K562 (cell line): ENCODE data around the gene PLCL2. TPM values are rescaled to one million over a fixed set of nuclear protein-coding genes. Genes with fewer than 3 reads are reported as not detected.
A peak's percentile ranks its signal among the peaks of the same experiment; 100 is the strongest.

Experiments used
- ATAC-seq: fragments of 200-7000 bp; cut with Tn5 transposase; 3 replicates; pipeline ENCODE4 v1.9.1; 2020; ENCODE audit warnings: moderate library complexity
- BruUV-seq: library from RNA; stranded (reverse); fragments of 400-500 nt; replicated peaks from 2 replicates; lab custom pipeline; 2021; lab: Mats Ljungman, UMichigan
- CTCF ChIA-PET: fragments of 300-600 bp; formaldehyde crosslinking; extraction: SDS; loops from one replicate; lab custom pipeline; 2021; ENCODE audit warnings: low intra/inter-chr PET ratio; lab: Yijun Ruan, JAX
- POLR2A ChIA-PET: fragments of 300-600, 350-650 bp; sonication (Branson Sonifier 250); formaldehyde crosslinking; extraction: SDS; loops from one replicate; lab custom pipeline; 2021; ENCODE audit warnings: antibody characterized with exemption, inconsistent platforms; lab: Yijun Ruan, JAX
- DNase-seq, 4 experiments: peaks; one replicate each; pipeline versions ENCODE4 v3.0.0 to v3.0.0-alpha.2; 2011 to 2018; ENCODE audit warnings: low spot score in 3 of 4, mixed read lengths in 3 of 4; ENCODE audit errors: extremely low read depth in 1 of 4
- FAIRE-seq: peaks from 2 replicates; lab custom pipeline; 2011; peaks lifted over from hg19 to GRCh38; lab: Jason Lieb, UNC
- H2AFZ ChIP-seq: 2 replicates; pipeline ENCODE4 v1.6.0; 2011; ENCODE audit warnings: low read depth, low read length, control low read depth, inconsistent platforms
- H3K27ac ChIP-seq: fragments of 200-600 bp; 3 replicates; pipeline ENCODE4 v1.8.0; 2011; ENCODE audit warnings: low read depth, mild to moderate bottlenecking, control low read depth, inconsistent platforms, low read length, moderate library complexity, mixed read lengths; ENCODE audit errors: extremely low read depth
- H3K27me3 ChIP-seq, 2 experiments: fragments of 300-600 bp in 1 of 2; 2 replicates in 1 of 2; 3 replicates in 1 of 2; pipeline versions ENCODE4 v1.6.0 to v1.8.0; 2011; ENCODE audit warnings: inconsistent platforms in 2 of 2, low read length in 2 of 2, mild to moderate bottlenecking in 1 of 2, mixed read lengths in 1 of 2, moderate library complexity in 1 of 2; ENCODE audit not compliant: control insufficient read depth in 2 of 2, insufficient read depth in 2 of 2
- H3K36me3 ChIP-seq: fragments of 300-600 bp; 3 replicates; pipeline ENCODE4 v1.8.0; 2011; ENCODE audit warnings: mild to moderate bottlenecking, low read length, inconsistent platforms; ENCODE audit not compliant: control insufficient read depth, insufficient read depth
- H3K4me1 ChIP-seq, 2 experiments: fragments of 200-600 bp in 1 of 2; replicated peaks in 1 of 2; 2 replicates in 1 of 2; 3 replicates in 1 of 2; pipeline versions ENCODE4 v1.5.1 to v1.8.0; 2011; ENCODE audit warnings: inconsistent platforms in 2 of 2, low read length in 2 of 2, mild to moderate bottlenecking in 1 of 2, mixed read lengths in 1 of 2, moderate library complexity in 1 of 2; ENCODE audit not compliant: control insufficient read depth in 2 of 2, insufficient read depth in 2 of 2
- H3K4me2 ChIP-seq: 2 replicates; pipeline ENCODE4 v1.6.1; 2011; ENCODE audit warnings: low read length, control low read depth, inconsistent platforms, mixed read lengths; ENCODE audit not compliant: insufficient read depth
- H3K4me3 ChIP-seq: fragments of 200-600 bp; sonication (generic), shearing (Covaris generic); 2 replicates; pipeline ENCODE4 v1.5.1; 2016; ENCODE audit warnings: control low read depth, inconsistent platforms
- H3K79me2 ChIP-seq: fragments of 200-600 bp; 3 replicates; pipeline ENCODE4 v1.8.0; 2011; ENCODE audit warnings: low read length, inconsistent platforms; ENCODE audit not compliant: control insufficient read depth, insufficient read depth
- H3K9ac ChIP-seq, 2 experiments: 2 replicates each; pipeline versions ENCODE4 v1.6.0 to v1.6.1; 2011; ENCODE audit warnings: low read depth in 2 of 2, low read length in 2 of 2, control low read depth in 1 of 2, inconsistent platforms in 1 of 2, mild to moderate bottlenecking in 1 of 2, mixed read lengths in 1 of 2; ENCODE audit not compliant: insufficient read depth in 1 of 2
- H3K9me1 ChIP-seq: one replicate; pipeline ENCODE4 v1.6.0; 2011; ENCODE audit warnings: inconsistent platforms, mild to moderate bottlenecking, low read length, moderate library complexity; ENCODE audit not compliant: control insufficient read depth, insufficient read depth
- H3K9me3 ChIP-seq: replicated peaks from 2 replicates; pipeline ENCODE4 v1.5.1; 2011; ENCODE audit warnings: low read depth, low read length, inconsistent platforms; ENCODE audit not compliant: control insufficient read depth, insufficient read depth
- H4K20me1 ChIP-seq: replicated peaks from 2 replicates; pipeline ENCODE4 v1.6.1; 2011; ENCODE audit warnings: low read length, inconsistent platforms, mixed read lengths; ENCODE audit not compliant: control insufficient read depth, insufficient read depth
- KDM1A ChIP-seq, 2 experiments: fragments of 450-650 bp; IDR thresholded peaks; 2 replicates each; pipeline ENCODE4 v1.6.1; 2016; ENCODE audit warnings: mild to moderate bottlenecking in 2 of 2
- MTA3 ChIP-seq: fragments of 450-650 bp; formaldehyde crosslinking; IDR thresholded peaks from 2 replicates; pipeline ENCODE4 v1.6.1; 2017; ENCODE audit warnings: mild to moderate bottlenecking, borderline replicate concordance
- POLR3G ChIP-seq: IDR thresholded peaks from 2 replicates; pipeline ENCODE4 v1.6.1; 2011; ENCODE audit not compliant: insufficient read length, insufficient replicate concordance; ENCODE audit errors: extremely low read depth
- RBM34 ChIP-seq: fragments of 200-400 bp; formaldehyde crosslinking; IDR thresholded peaks from 2 replicates; pipeline ENCODE4 v1.6.1; 2018; ENCODE audit warnings: low read length, borderline replicate concordance; ENCODE audit not compliant: insufficient read depth
- USF2 ChIP-seq: sonication (generic); formaldehyde crosslinking; IDR thresholded peaks from 2 replicates; pipeline ENCODE4 v1.5.0; 2020; ENCODE audit warnings: missing genetic modification reagents
- ZNF584 ChIP-seq: fragments of 200-800 bp; sonication (Bioruptor generic); IDR thresholded peaks from 2 replicates; pipeline ENCODE4 v1.6.1; 2016; ENCODE audit warnings: low read depth, mild to moderate bottlenecking, missing genetic modification characterization, missing compliant biosample characterization
- WGBS: fragments of 100-300 bp; shearing (Covaris generic); methylation state at CpG from one replicate; pipeline ENCODE4 v1.1.6; 2016; ENCODE audit warnings: low coverage, mixed read lengths; ENCODE audit not compliant: insufficient coverage; ENCODE audit errors: missing lambda C conversion rate; 5-methylcytosine and 5-hydroxymethylcytosine counted together
- in situ Hi-C: fragments of 300-500 bp; cut with MboI; formaldehyde crosslinking; loops from 4 replicates; pipeline ENCODE4 v1.15.0; 2018; ENCODE audit warnings: inconsistent platforms, mixed read lengths
- intact Hi-C: fragments of 100-400 bp; cut with micrococcal nuclease; formaldehyde crosslinking; loops from 2 replicates; pipeline ENCODE4 v1.14.2; 2022
- polyA plus RNA-seq, 8 experiments: library from polyadenylated mRNA; depleted of rRNA in 4 of 8; stranded (reverse) in 5 of 8; unstranded in 3 of 8; fragments of >200 nt; fragmentation: Nextera tagmentation in 2 of 8; fragmentation: Illumina TruSeq in 1 of 8; extraction: Ambion mirVana in 2 of 8; extraction: Trizol in 1 of 8; gene quantifications; 2 replicates each; pipeline versions ENCODE4 v1.2.1 to v1.2.3, GENCODE V29; 2011 to 2014; ENCODE audit warnings: inconsistent platforms in 1 of 8, missing spikeins in 1 of 8
- total RNA-seq, 7 experiments: library from RNA; depleted of rRNA in 6 of 7; stranded (reverse); fragments of >200 nt in 6 of 7; fragmentation: Illumina TruSeq in 2 of 7; extraction: Trizol in 2 of 7; gene quantifications; 2 replicates each; pipeline versions ENCODE4 v1.2.1 to v1.2.3, GENCODE V29; 2011 to 2021; ENCODE audit warnings: low replicate concordance in 1 of 7

Gene PLCL2
- total and polyA plus RNA-seq, 9 of the 15 experiments (the other 6 are each of a cell fraction or from before 2014, with no cell fraction given): 0.03 to 0.18 (median 0.11) TPM; not detected in 2

DNA sequence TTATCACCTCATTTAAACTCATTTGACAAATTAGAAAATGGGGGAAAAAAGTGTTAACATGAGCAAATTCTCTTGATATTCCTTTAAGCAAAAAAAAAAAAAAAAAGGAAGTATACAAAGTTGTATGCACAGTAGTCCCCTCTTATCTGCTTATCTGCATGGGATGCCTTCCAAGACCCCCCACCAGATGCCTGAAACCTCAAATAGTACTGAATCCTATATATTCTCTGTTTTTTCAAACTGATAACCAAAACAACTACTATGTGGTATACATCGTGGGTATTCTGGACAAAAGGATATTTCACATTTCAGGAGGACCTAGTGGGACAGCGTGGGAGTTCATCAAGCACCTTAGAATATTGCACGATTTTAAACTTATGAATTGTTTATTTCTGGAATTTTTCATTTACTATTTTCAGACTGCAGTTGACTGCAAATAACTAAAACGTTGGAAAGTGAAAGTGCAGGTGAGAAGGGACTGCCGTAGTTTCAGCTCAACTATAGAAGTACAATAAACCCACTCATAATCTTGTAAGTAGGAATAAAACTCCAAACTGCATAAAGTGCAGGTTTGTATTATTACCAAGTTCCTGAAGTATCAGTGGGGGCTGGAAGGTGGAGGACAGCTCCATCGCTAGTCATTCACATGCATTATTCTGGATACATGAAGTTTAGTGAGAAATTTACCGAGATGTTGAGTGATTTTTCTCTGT is 43.6 kb upstream of the PLCL2 start:
- H3K4me1 ChIP-seq: no peaks in the 10 kb centered on the region
- H3K36me3 ChIP-seq: no peaks in the 10 kb centered on the region
- POLR2A ChIA-PET: no interaction called here
- no peaks in the 10 kb centered on the region for H3K9me1 ChIP-seq
- FAIRE-seq (no peak), ATAC-seq (no peak), DNase-seq (no peak)
- in situ Hi-C loops (no loop called here), intact Hi-C loops (no loop called here)
- H2AFZ ChIP-seq: no peak overlapping the region
- no peak overlapping the region for H3K4me2 ChIP-seq
- H3K27ac ChIP-seq: no peak overlapping the region
- H3K9me3 ChIP-seq: no peaks in the 10 kb centered on the region
- under 1% methylated on average over 7 of the region's 7 CpGs for WGBS
- H3K9ac ChIP-seq: no peak overlapping the region
- H3K79me2 ChIP-seq: no peaks in the 10 kb centered on the region
- H3K4me3 ChIP-seq: no peak overlapping the region
- peaks cover 2 to 11% of the 10 kb centered on the region in 2 experiments; a peak in 4 of 5 replicates for H3K27me3 ChIP-seq
- BruUV-seq: no TSS peak
- no peak for TF ChIP-seq RBM34
- no peak for TF ChIP-seq ZNF584
- no peak for TF ChIP-seq MTA3
- TF ChIP-seq KDM1A (IDR thresholded peaks at IDR 0.05): no peak
- no peaks in the 10 kb centered on the region for H4K20me1 ChIP-seq
- CTCF ChIA-PET: no interaction called here

DNA sequence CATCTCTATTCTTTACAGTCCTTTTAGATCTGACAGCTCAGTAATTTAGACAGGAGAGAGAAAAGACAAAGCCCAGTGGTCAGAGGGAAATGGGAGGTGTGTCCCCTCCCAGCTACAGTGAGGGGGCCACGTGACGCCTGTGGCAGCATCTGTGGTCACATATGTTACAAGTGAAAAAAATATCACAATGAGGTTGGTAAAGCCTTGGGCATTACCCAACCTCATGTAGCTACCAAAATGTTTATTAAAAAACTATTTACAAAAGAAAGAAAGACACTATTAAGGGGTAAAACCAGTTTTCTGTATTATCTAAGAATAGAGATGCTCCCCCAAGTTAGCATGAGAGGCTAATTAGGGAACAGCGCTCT is 42.9 kb upstream of the PLCL2 start:
- H2AFZ ChIP-seq: no peak overlapping the region
- 3% methylated on average over 3 of the region's 3 CpGs for WGBS
- H3K36me3 ChIP-seq: no peaks in the 10 kb centered on the region
- in situ Hi-C loops: no loop called here
- no peak overlapping the region for H3K27ac ChIP-seq
- no peaks in the 10 kb centered on the region for H3K79me2 ChIP-seq
- no peak overlapping the region for H3K4me2 ChIP-seq
- ChIA-PET POLR2A (no interaction called here), CTCF (no interaction called here)
- no peak for FAIRE-seq
- intact Hi-C loops: no loop called here
- no peak for DNase-seq
- no peaks in the 10 kb centered on the region for H4K20me1 ChIP-seq
- no peak for ATAC-seq
- H3K4me3 ChIP-seq: no peak overlapping the region
- H3K9ac ChIP-seq: no peak overlapping the region
- peaks cover 2 to 11% of the 10 kb centered on the region in 2 experiments; a peak in 4 of 5 replicates for H3K27me3 ChIP-seq
- H3K9me1 ChIP-seq: no peaks in the 10 kb centered on the region
- H3K9me3 ChIP-seq: no peaks in the 10 kb centered on the region
- TF ChIP-seq POLR3G: no peak
- TF ChIP-seq USF2 (CRISPR knock-in tag): peak; percentile 48
- BruUV-seq: no TSS peak
- no peaks in the 10 kb centered on the region for H3K4me1 ChIP-seq
